Retinal pigment epithelial cell (primary cell): Measurements from ENCODE around the gene PELO.

Experiments
- DNase-seq: peaks from one replicate; pipeline ENCODE4 v3.0.0-alpha.2; 2010; ENCODE audit warnings: low read depth
- H3K4me3 ChIP-seq: 2 replicates; pipeline ENCODE4 v1.5.1; 2011; ENCODE audit warnings: mild to moderate bottlenecking, low read length, control low read depth, moderate library complexity
- TF ChIP-seq, protein P1 (sequence below): conservative IDR thresholded peaks from 2 replicates; pipeline ENCODE4 v1.5.1; 2011; ENCODE audit warnings: low read depth, low read length, control low read depth, inconsistent platforms

PELO gene

DNA sequence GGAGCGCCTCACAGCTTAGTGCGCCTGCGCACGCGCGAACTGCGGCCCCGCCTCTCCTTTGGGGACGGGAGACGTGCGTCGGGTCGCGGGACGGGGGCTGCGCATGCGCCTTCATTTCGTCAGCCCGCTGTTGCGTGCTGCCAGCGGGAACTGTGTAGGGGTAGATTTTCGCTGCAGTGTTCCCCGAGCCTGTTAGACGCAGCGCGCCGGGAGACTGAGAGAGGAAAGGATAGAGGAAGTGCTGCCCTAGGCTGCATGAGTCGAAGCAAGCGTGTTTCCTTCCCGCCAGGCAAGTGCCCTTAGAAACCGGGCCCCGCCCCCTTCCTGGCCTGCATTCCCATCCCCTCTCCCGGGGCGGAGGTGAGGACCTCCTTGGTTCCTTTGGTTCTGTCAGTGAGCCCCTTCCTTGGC is 12.3 kb downstream of the PELO start:
- peak; percentile 70 for DNase-seq
- peak overlapping the region; percentile 86 for H3K4me3 ChIP-seq
- TF ChIP-seq, protein P1, sequence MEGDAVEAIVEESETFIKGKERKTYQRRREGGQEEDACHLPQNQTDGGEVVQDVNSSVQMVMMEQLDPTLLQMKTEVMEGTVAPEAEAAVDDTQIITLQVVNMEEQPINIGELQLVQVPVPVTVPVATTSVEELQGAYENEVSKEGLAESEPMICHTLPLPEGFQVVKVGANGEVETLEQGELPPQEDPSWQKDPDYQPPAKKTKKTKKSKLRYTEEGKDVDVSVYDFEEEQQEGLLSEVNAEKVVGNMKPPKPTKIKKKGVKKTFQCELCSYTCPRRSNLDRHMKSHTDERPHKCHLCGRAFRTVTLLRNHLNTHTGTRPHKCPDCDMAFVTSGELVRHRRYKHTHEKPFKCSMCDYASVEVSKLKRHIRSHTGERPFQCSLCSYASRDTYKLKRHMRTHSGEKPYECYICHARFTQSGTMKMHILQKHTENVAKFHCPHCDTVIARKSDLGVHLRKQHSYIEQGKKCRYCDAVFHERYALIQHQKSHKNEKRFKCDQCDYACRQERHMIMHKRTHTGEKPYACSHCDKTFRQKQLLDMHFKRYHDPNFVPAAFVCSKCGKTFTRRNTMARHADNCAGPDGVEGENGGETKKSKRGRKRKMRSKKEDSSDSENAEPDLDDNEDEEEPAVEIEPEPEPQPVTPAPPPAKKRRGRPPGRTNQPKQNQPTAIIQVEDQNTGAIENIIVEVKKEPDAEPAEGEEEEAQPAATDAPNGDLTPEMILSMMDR = no peak

DNA sequence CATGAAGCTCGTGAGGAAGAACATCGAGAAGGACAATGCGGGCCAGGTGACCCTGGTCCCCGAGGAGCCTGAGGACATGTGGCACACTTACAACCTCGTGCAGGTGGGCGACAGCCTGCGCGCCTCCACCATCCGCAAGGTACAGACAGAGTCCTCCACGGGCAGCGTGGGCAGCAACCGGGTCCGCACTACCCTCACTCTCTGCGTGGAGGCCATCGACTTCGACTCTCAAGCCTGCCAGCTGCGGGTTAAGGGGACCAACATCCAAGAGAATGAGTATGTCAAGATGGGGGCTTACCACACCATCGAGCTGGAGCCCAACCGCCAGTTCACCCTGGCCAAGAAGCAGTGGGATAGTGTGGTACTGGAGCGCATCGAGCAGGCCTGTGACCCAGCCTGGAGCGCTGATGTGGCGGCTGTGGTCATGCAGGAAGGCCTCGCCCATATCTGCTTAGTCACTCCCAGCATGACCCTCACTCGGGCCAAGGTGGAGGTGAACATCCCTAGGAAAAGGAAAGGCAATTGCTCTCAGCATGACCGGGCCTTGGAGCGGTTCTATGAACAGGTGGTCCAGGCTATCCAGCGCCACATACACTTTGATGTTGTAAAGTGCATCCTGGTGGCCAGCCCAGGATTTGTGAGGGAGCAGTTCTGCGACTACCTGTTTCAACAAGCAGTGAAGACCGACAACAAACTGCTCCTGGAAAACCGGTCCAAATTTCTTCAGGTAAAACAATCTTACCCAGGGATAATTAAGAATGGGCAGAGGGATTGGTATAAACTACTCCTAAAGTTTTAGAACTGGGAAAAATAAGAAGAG is 12.9 kb downstream of the PELO start:
- H3K4me3 ChIP-seq = peak overlapping the region; percentile 86
- no peak for DNase-seq
- TF ChIP-seq, protein P1 = no peak

DNA sequence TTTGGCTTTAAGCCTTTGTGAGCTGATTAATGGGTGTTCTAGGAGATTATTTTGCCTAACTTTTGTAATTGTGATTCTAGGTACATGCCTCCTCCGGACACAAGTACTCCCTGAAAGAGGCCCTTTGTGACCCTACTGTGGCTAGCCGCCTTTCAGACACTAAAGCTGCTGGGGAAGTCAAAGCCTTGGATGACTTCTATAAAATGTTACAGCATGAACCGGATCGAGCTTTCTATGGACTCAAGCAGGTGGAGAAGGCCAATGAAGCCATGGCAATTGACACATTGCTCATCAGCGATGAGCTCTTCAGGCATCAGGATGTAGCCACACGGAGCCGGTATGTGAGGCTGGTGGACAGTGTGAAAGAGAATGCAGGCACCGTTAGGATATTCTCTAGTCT is 13.6 kb downstream of the PELO start:
- TF ChIP-seq, protein P1 = no peak
- DNase-seq = no peak
- peak overlapping the region; percentile 86 for H3K4me3 ChIP-seq

DNA sequence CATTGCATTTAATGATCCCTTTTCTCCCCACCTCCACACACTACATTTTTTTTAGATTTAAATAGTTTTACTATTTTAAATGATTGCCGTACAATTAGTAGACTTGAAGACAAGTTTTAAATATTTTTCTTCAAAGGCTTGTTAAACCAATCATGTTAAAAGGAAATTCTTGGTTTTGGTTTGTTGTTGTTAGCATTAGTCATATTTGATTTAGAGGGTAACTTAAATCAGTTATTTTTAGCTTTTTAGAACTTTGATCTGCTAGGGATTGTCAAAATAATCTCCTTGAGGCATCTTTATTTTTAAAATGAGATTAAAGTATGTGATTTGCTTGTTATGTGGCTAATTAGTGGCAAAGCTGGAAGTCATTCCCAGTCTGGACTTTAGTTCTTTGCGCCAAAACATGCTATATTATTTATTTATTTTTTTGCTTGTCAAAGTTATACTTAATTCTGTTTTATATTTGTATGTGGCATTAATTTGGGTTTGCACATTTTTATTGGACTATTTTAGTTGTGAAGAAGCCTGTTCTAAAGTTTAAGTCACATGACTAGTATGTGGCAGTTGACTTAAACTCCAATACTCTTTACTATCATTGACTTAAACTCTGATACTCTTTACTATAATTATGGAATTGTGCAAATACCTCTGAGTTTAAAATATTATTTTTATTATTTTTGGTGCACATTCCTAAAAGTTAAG is 14.7 kb downstream of the PELO start:
- DNase-seq = no peak
- TF ChIP-seq, protein P1 = no peak
- peak overlapping the region; percentile 86 for H3K4me3 ChIP-seq

DNA sequence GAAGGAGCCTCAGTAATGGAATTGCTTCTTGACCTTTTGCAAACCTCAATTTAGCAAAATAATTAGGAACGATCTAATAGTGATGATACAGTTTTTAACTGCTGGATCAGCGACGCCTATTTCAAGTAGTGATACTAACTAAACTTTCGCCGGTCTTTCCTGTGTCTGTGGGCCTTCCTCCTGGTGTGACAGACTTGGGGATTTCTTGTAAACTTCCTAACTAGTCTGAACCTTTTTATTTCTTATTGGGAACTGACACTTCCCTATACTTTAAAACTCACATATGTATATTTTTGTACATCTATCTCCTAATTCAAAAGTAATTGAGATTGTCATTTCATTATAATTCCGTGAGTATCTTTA is 15.2 kb downstream of the PELO start:
- no peak for DNase-seq
- TF ChIP-seq, protein P1 = no peak
- peak overlapping the region; percentile 86 for H3K4me3 ChIP-seq

DNA sequence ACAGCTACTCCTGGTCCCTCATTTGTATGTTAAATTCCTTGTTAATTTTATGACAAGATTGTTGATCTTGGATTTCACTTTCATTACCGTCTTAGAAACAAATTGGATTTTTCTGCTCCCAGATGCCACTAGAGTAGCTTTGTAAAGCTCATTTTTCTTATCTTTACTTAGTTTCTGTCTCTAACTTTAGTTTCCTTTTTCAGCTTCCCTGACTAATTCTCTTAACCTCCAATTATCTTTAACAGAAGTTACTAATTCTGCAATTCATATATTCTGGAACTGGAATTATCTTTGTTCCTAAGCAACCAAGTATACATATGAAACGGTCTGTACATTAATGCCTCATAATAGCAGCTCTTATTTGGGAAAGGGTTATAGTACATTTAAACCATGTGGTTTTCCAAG is 16.7 kb downstream of the PELO start:
- no peak overlapping the region for H3K4me3 ChIP-seq
- TF ChIP-seq, protein P1 = no peak
- DNase-seq = no peak

DNA sequence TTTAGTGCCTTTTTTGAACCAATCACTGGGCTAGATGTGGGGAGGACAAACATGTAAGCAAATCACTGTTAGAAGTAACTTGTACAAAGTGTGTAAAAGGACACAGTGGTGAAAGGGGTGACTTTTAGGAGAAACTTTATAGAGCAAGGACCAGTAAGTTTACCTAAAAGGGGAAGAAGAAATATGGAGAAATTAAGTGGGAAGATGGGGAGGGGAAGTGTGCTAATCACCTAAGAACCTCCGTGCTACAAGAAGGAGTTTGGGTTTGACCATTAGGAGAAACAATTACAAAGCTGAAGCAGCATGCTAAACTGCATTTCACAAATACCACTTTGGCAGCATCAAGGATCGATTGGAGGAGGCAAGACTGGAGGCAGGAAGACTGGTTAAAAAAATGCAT is 17.3 kb downstream of the PELO start:
- TF ChIP-seq, protein P1 = no peak
- DNase-seq = no peak
- no peak overlapping the region for H3K4me3 ChIP-seq
